Posterior cingulate gyrus (tissue), 11 donors: ENCODE data around the gene AXIN1.
"Not testable (repeated sequence)": the region's sequence is repeated elsewhere in the genome, so short reads cannot be mapped to it uniquely, and the experiment has no call there.

Experiments used
- DNase-seq, 10 donors: peaks; one replicate each; pipeline versions ENCODE4 v3.0.0 to v3.0.0-alpha.2; 2020 to 2021; ENCODE audit warnings: mixed read lengths in 3 of 10
- intact Hi-C: fragments of 100-400 bp; cut with DNase I; formaldehyde crosslinking; loops from one replicate; pipeline ENCODE4 v1.15.1; 2023

AXIN1 gene

GRCh38 chr16:272633-273546, 79.6 kb downstream of the AXIN1 start:
- intact Hi-C loops: no loop called here

GRCh38 chr16:270381-271255, 81.9 kb downstream of the AXIN1 start:
- intact Hi-C loops: no loop called here
- peak in 1 of 10 donors; percentile 71 for DNase-seq

More at GRCh38 chr16:272633-273546, 79.6 kb downstream of the AXIN1 start:
- DNase-seq: no peak

GRCh38 chr16:269061-269796, 83.3 kb downstream of the AXIN1 start:
- intact Hi-C loops: no loop called here

GRCh38 chr16:268141-269053, 84.1 kb downstream of the AXIN1 start:
- intact Hi-C loops: no loop called here

More at GRCh38 chr16:269061-269796, 83.3 kb downstream of the AXIN1 start:
- peak in 1 of 10 donors; percentile 75 for DNase-seq

GRCh38 chr16:267562-267961, 85.0 kb downstream of the AXIN1 start:
- intact Hi-C loops, DNase-seq: not testable (repeated sequence)

More at GRCh38 chr16:268141-269053, 84.1 kb downstream of the AXIN1 start:
- DNase-seq: peak in 2 of 10 donors; percentile 77 to 87

- intact Hi-C loops: no loop called here
- DNase-seq: peak in 1 of 10 donors; percentile 78
These were observed 86.0 kb downstream of the AXIN1 start for GRCh38 chr16:266258-267164.

- DNase-seq: no peak
- intact Hi-C loops: no loop called here
These were observed 86.8 kb downstream of the AXIN1 start for GRCh38 chr16:265711-266110.

- peak in 1 of 10 donors; percentile 79 for DNase-seq
- intact Hi-C loops: no loop called here
These were observed 87.5 kb downstream of the AXIN1 start for GRCh38 chr16:265002-265529.

- intact Hi-C loops: no loop called here
These were observed 88.0 kb downstream of the AXIN1 start for GRCh38 chr16:264440-264951.

GRCh38 chr16:263944-264343, 88.6 kb downstream of the AXIN1 start:
- peak in 1 of 10 donors; percentile 80 for DNase-seq
- intact Hi-C loops: no loop called here

More at GRCh38 chr16:264440-264951, 88.0 kb downstream of the AXIN1 start:
- DNase-seq: peak in 1 of 10 donors; percentile 82

GRCh38 chr16:263182-263774, 89.2 kb downstream of the AXIN1 start:
- intact Hi-C loops: no loop called here
- peak in 1 of 10 donors; percentile 75 for DNase-seq

GRCh38 chr16:262121-262745, 90.3 kb downstream of the AXIN1 start:
- DNase-seq: peak in 1 of 10 donors; percentile 83
- intact Hi-C loops: no loop called here

GRCh38 chr16:261031-261691, 91.4 kb downstream of the AXIN1 start:
- DNase-seq: peak in 5 of 10 donors; percentile 38 to 88 (median 72)
- intact Hi-C loops: no loop called here

GRCh38 chr16:260326-260725, 92.2 kb downstream of the AXIN1 start:
- DNase-seq: peak in 2 of 10 donors; percentile 75 to 80
- intact Hi-C loops: no loop called here

- peak in 2 of 10 donors; percentile 70 to 81 for DNase-seq
These were observed 92.7 kb downstream of the AXIN1 start for GRCh38 chr16:259814-260253.

GRCh38 chr16:259226-259625, 93.3 kb downstream of the AXIN1 start:
- no peak for DNase-seq
- intact Hi-C loops: no loop called here

More at GRCh38 chr16:259814-260253, 92.7 kb downstream of the AXIN1 start:
- intact Hi-C loops: no loop called here
